Body of pancreas (tissue), 4 donors: ENCODE measurements around the gene CHST3. TPM values are rescaled to one million over a fixed set of nuclear protein-coding genes. Genes with fewer than 3 reads are reported as not detected.

ENCODE experiments used
- ATAC-seq: fragments of 150-250 bp; one replicate; pipeline ENCODE4 v1.9.1; 2016
- DNase-seq, 4 donors: peaks; one replicate each; pipeline ENCODE4 v3.0.0-alpha.2; 2019
- H3K27ac ChIP-seq, 4 donors: fragments of 200-600 bp; sonication (generic); 1 replicate in 3 of 4; 2 replicates in 1 of 4; pipeline versions ENCODE4 v1.5.1 to v1.6.1; 2016 to 2019; ENCODE audit warnings: mild to moderate bottlenecking in 1 of 4, mixed read lengths in 1 of 4, moderate library complexity in 1 of 4
- H3K27me3 ChIP-seq, 2 donors: fragments of 200-600 bp; sonication (generic); one replicate each; pipeline ENCODE4 v1.6.0; 2016; ENCODE audit warnings: mild to moderate bottlenecking in 1 of 2
- H3K36me3 ChIP-seq, 2 donors: fragments of 200-600 bp; sonication (generic); replicated peaks in 1 of 2; 2 replicates each; pipeline ENCODE4 v1.5.1; 2016; ENCODE audit warnings: low read depth in 2 of 2; ENCODE audit not compliant: insufficient read depth in 1 of 2
- H3K4me1 ChIP-seq: fragments of 200-600 bp; sonication (generic); one replicate; pipeline ENCODE4 v1.6.0; 2016
- H3K4me3 ChIP-seq, 2 donors: fragments of 200-600 bp; sonication (generic); 1 replicate in 1 of 2; 2 replicates in 1 of 2; pipeline ENCODE4 v1.5.1; 2016 to 2019
- H3K9me3 ChIP-seq, 3 donors: fragments of 200-600 bp; sonication (generic); 1 replicate in 2 of 3; 2 replicates in 1 of 3; pipeline ENCODE4 v1.5.1; 2016
- CTCF ChIP-seq, 7 experiments: fragments of 450-650 bp in 4 of 7; fragments of 200-600 bp in 3 of 7; sonication (generic) in 3 of 7; IDR thresholded peaks; one replicate each; pipeline ENCODE4 v1.5.1; 2016 to 2019; ENCODE audit warnings: antibody characterized with exemption in 7 of 7
- POLR2A ChIP-seq, 3 donors: fragments of 450-650 bp; IDR thresholded peaks; one replicate each; pipeline ENCODE4 v1.6.1; 2016; ENCODE audit warnings: antibody characterized with exemption in 3 of 3, mild to moderate bottlenecking in 2 of 3
- WGBS, 2 donors: methylation state at CpG; one replicate each; pipeline ENCODE4 v1.1.5; 2017; 5-methylcytosine and 5-hydroxymethylcytosine counted together
- intact Hi-C: fragments of 100-400 bp; cut with DNase I; formaldehyde crosslinking; loops from one replicate; pipeline ENCODE4 v1.15.1; 2023
- total RNA-seq, 2 donors: library from RNA; depleted of rRNA; stranded (reverse); fragments of >200 nt; gene quantifications; one replicate each; pipeline ENCODE4 v1.1.0, GENCODE V29; 2016

Gene CHST3
- total RNA-seq, 2 donors from 2014 or later: 8.6 to 19.4 TPM

GRCh38 chr10:72020914-72021809, 57.0 kb downstream of the CHST3 start:
- Histone ChIP-seq H3K27me3 (no peaks in the 10 kb centered on the region), H3K4me1 (peaks cover 18% of the 10 kb centered on the region), H3K9me3 (no peaks in the 10 kb centered on the region), H3K4me3 (no peak overlapping the region), H3K27ac (peak overlapping the region in 3 of 4 donors; percentile 14 to 52 (median 44)), H3K36me3 (no peaks in the 10 kb centered on the region)
- no peak for ATAC-seq
- intact Hi-C loops: no loop called here
- WGBS, 2 donors: 63 to 69% methylated on average over 9 of the region's 9 CpGs
- TF ChIP-seq CTCF (IDR thresholded peaks at IDR 0.05): no peak
- no peak for TF ChIP-seq POLR2A (IDR thresholded peaks at IDR 0.05)
- DNase-seq: no peak

DNA sequence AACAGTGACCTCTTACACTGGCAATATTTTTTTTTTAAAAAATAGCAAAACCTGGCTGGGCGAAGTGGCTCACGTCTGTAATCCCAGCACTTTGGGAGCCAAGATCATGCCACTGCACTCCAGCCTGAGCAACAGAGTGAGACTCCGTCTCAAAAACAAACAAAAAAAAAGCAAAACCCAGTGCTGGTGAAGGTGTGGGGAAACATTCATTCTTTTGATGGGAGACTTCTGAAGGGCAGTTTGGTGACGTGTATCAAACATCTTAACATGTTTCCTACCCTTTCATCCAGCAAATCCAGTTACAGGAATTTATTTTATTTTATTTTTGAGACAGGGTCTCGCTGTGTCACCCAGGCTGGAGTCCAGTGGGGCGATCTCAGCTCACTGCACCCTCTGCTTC, 58.0 kb downstream of the CHST3 start:
- Histone ChIP-seq H3K36me3 (no peaks in the 10 kb centered on the region), H3K4me1 (peaks cover 10% of the 10 kb centered on the region), H3K27me3 (no peaks in the 10 kb centered on the region), H3K27ac (no peak overlapping the region), H3K4me3 (no peak overlapping the region), H3K9me3 (no peaks in the 10 kb centered on the region)
- 66 to 86% methylated on average over 6 of the region's 6 CpGs for WGBS, 2 donors
- TF ChIP-seq CTCF (IDR thresholded peaks at IDR 0.05): no peak
- no peak for TF ChIP-seq POLR2A (IDR thresholded peaks at IDR 0.05)
- ATAC-seq (no peak), DNase-seq (no peak)
- intact Hi-C loops: no loop called here

GRCh38 chr10:72024596-72024995, 60.4 kb downstream of the CHST3 start:
- peaks cover 10% of the 10 kb centered on the region for H3K4me1 ChIP-seq
- no peak overlapping the region for H3K27ac ChIP-seq
- intact Hi-C loops: no loop called here
- H3K9me3 ChIP-seq: no peaks in the 10 kb centered on the region
- H3K27me3 ChIP-seq: no peaks in the 10 kb centered on the region
- H3K4me3 ChIP-seq: no peak overlapping the region
- no peaks in the 10 kb centered on the region for H3K36me3 ChIP-seq
- ATAC-seq (no peak), DNase-seq (no peak)
- TF ChIP-seq CTCF (IDR thresholded peaks at IDR 0.05) (no peak), POLR2A (IDR thresholded peaks at IDR 0.05) (no peak)
- WGBS, 2 donors: 79 to 83% methylated on average over 4 of the region's 4 CpGs

- DNase-seq: no peak
- TF ChIP-seq CTCF (IDR thresholded peaks at IDR 0.05) (no peak), POLR2A (IDR thresholded peaks at IDR 0.05) (no peak)
- H3K27me3 ChIP-seq: no peaks in the 10 kb centered on the region
- intact Hi-C loops: no loop called here
- H3K4me3 ChIP-seq: no peak overlapping the region
- ATAC-seq: no peak
- H3K27ac ChIP-seq: no peak overlapping the region
- peaks cover 15% of the 10 kb centered on the region for H3K4me1 ChIP-seq
- H3K9me3 ChIP-seq: no peaks in the 10 kb centered on the region
- no peaks in the 10 kb centered on the region for H3K36me3 ChIP-seq
- 87 to 88% methylated on average over 8 of the region's 8 CpGs for WGBS, 2 donors
Observed at GRCh38 chr10:72025400-72025799, 61.2 kb downstream of the CHST3 start.

- ATAC-seq: no peak
- intact Hi-C loops: no loop called here
- no peak for TF ChIP-seq POLR2A (IDR thresholded peaks at IDR 0.05)
- Histone ChIP-seq H3K4me1 (peaks cover 20% of the 10 kb centered on the region), H3K27me3 (no peaks in the 10 kb centered on the region), H3K27ac (no peak overlapping the region), H3K9me3 (no peaks in the 10 kb centered on the region), H3K36me3 (no peaks in the 10 kb centered on the region), H3K4me3 (no peak overlapping the region)
- no peak for DNase-seq
- WGBS, 2 donors: 68 to 82% methylated on average over 4 of the region's 5 CpGs
Observed at GRCh38 chr10:72025832-72026231, 61.6 kb downstream of the CHST3 start.
